ENCODE data around the gene NCKAP1.
"Not testable (repeated sequence)": the region's sequence is repeated elsewhere in the genome, so short reads cannot be mapped to it uniquely, and the experiment has no call there.

NCKAP1 gene

DNA sequence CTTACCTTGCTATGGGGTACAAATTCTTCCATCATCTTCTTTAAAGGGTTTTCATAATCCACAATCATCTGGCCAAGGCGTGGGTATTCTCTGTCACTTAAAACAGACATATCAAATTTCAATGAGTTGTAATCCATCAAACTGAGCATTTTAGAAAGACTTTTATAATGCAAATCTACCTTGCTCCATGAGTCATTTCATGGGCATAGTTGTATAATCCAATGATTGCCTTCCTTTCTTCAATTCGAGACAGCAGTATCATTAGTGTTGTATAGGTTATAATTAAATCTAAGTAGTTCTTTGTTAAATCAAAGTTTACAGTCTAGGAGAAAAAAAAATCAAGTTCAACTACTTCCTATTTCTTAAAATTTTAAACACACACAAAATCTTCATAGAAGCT is 36.3 kb downstream of the NCKAP1 start:
- DNase-seq, result no peak

DNA sequence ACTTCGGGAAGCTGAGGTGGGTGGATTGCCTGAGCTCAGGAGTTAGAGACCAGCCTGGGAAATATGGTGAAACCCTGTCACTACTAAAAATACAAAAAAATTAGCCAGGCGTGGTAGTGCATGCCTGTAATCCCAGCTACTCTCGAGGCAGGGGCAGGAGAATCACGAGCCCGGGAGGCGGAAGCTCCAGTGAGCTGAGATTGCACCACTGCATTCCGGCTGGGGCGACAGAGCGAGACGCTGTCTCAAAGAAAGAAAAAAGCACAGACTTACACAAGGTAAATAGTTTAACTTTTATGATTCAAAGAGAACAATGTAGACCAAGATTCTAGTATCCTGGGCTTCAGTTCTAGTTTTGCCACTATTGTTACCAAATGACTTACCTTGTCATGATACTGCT is 37.4 kb downstream of the NCKAP1 start:
- DNase-seq, result no peak

DNA sequence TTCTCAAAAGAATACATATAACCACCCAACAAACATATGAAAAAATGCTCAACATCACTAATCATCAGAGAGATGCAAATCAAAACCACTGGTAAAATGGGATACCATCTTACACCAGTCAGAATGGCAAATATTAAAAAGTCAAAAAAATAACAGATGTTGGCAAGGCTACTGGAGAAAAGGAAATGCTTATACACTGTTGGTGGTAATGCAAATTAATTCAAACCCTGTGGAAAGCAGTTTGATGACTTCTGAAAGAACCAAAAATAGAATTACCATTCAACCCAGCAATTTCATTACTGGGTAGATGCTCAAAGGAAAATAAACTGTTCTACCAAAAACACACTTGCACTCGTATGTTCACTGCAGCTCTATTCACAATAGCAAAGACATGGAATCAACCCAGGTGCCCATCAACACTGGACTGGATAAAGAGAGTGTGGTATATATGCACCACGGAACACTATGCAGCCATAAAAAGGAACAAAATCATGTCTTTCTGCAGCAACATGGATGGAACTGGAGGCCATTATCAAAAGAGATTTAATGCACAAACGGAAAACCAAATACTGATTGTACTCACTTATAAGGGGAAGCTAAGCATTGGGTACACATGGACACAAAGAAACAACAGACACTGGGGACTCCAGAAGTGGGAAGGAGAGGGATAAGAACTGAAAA is 38.8 kb downstream of the NCKAP1 start:
- no peak for DNase-seq

DNA sequence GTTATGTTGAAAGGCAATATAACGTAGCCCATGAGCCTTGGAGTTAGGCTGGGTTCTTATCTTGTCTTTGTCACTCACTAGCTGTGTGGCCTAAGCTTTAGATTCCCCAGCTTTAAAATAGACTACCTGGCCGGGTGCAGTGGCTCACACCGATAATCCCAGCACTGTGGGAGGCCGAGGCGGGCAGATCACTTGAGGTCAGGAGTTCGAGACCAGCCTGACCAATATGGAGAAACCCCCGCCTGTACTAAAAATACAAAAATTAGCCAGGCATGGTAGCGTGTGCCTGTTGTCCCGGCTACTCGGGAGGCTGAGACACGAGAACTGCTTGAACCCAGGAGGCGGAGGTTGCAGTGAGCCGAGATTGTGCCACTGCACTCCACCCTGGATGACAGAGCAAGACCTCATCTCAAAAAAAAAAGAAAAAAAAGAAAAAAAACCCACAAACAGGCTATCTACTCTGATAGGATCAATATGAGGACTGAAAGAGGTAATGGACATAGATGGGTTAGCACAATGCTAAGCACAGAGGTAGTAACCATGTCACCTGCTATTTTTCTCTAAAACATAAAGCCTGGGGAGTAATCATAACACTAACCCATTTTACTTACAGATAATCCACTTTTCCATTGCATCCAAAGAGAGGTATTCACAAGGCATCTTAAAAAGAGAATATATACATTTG is 43.9 kb downstream of the NCKAP1 start:
- no peak for DNase-seq

DNA sequence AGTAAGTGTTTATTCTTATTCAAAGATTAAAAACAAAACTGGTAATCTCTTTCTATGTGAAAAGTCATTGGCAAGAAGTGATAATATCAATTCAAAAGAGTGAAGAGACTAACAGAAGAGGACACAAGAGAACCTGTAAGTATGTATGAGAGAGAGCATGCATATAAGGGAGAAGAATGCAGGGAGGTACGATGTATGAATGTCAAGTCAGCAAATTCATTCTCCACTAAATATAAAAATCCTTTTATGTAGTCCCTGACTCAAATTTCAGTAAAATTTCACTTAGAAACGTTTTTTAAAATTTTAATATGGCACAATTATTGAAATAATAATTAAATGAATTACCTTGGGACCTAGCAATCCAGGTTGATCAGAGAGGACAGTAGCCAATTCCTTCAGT is 55.3 kb downstream of the NCKAP1 start:
- no peak for DNase-seq

DNA sequence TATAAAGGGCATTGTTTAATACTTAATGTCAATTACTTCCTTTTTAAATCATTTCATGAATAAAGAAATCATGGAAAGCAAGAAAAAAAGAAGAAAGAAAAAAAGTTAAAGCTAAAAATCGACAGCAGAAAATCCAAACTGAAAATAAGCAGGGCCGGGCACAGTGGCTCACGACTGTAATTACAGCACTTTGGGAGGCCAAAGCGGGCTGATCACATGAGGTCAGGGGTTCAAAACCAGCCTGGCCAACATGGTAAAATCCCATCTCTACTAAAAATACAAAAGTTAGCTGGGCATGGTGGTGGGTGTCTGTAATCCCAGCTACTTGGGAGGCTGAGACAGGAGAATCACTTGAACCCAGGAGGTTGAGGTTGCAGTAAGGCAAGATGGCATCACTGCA is 56.8 kb downstream of the NCKAP1 start:
- not testable (repeated sequence) for DNase-seq

DNA sequence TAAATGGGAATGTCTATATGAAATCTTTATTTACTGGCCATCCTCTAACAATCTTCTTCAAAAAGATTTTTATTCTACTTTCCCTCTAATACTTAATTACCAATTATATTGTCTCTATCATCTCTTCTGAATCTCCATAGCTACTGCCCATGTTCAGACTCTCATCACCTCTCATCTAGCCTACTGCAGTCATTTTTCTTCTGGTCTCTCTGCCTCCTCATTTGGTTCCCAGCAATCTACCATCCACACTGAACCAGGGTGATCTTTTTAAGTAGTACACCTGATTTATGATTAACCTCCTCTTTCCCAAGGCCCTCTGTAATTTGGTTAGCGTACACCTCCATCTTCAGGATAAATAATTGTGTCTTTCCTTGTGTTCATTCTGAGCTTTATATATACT is 57.6 kb downstream of the NCKAP1 start:
- no peak for DNase-seq

DNA sequence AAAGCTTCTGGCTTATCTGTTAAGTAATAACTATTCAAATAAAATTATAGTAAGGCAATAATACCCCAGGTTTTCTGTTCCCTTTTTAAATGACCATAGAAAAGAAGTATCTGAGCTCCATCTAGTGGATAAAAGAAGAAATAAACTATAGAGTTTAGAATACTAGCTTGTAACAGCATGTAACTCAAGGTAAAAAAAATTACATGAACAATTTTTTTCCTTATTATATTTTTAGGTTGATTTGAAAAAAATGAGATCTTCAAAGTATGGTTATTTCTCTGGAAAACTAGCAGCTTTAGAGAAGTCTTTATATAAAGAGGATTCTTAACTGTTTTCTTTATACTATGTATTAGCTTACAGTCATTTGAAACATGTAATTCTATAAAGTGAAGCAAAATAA is 58.1 kb downstream of the NCKAP1 start:
- DNase-seq, result no peak

DNA sequence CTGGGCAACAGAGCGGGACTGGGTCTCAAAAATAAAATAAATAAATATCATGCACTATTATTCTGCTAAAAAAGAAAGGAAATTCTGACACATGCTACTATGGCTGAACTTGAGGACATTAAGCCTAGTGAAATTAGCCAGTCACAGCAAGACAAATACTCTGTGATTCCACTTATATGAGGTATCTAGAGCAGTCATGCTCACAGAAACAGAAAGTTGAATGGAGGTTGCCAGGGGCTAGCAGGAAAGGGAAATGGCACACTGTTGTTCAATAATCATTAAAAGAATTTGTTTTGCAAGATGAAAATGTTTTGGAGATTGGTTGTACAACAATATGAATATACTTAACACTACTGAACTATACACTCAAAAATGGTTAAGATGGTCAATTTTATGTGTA is 60.8 kb downstream of the NCKAP1 start:
- no peak for DNase-seq

DNA sequence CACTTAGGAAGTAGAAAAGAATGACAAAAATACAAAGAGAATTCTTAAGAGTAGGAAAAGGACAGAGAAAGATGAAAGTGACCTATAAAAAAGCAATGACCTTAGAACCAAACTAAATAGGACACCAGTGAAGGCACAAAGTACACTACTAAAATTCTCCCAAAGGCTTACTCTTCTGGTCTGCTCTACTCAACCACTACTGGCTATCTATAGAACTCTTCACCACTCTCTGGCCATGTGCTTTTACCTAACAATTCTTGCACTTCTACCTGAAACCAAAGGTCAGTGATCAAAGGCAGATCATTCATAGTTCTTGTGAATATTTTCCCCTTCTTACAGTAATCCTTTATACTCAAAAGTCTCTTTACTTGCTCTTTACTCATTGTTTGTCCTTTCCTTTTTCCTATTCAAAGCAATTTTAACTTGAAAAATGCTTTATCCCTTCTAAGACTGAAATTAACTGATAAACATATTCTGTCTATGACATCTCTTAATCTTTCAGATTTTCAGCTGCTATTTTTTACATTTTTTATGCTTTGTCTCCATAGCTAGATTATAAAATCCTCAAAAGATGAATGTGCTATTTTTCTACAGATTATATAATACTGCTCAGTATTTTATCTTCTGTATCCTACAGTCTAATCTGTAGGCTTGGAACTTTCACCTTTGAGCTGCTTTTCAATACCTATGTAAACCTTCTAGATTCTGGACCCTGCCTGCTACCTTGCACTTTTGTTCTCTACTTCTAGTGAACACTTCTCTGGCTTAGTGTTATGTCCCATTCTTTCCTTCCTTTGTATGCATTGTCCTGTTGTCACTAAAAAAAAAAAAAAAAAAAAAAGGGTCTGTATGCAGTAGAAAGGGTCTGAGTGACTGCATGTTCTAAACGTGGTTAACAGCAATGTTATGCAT is 64.6 kb downstream of the NCKAP1 start:
- DNase-seq, result no peak

DNA sequence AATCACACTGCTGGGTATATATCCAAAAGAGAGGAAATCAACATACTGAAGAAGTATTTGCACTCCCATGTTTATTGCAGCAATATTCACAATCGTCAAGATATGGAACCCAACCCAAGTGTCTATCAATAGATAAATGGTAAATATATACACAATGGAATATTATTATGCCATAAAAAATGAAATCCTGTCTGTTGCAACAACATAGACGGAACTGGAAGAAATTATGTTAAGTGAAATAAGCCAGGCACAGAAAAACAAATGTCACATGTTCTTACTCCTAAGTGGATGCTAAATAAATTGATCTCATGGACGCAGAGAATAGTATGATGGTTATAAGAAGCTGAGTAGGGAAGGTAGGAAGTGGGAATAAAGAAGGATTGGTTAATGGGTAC is 65.7 kb downstream of the NCKAP1 start:
- DNase-seq, result no peak

DNA sequence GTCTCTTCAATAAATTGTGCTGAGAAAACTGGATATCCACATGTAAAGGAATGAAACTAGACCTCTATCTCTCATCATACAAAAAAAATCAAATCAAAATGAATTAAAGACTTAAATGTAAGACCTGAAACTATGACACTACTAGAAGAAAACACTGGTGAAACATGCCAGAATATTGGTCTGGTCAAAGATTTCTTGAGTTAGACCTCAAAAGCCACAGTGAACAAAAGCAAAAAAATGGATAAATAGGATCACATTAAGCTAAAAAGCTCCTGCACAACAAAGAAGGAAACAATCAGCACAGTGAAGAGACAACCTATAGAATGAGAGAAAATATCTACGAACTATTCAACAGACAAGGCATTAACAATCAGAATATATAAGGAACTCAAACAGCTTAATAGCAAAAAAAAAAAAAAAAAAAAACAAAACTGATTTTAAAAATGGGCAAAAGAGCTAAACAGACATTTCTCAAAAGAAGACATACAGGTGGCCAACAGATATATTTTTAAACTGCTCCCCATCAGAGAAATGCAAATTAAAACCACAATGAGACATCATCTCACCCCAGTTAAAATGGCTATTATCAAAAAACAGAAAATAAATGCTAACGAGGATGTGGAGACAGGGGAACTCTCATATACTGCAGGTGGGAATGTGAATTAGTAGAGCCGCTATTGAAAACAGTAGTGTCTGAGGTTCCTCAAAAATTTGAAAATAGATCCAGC is 66.3 kb downstream of the NCKAP1 start:
- DNase-seq, result no peak

DNA sequence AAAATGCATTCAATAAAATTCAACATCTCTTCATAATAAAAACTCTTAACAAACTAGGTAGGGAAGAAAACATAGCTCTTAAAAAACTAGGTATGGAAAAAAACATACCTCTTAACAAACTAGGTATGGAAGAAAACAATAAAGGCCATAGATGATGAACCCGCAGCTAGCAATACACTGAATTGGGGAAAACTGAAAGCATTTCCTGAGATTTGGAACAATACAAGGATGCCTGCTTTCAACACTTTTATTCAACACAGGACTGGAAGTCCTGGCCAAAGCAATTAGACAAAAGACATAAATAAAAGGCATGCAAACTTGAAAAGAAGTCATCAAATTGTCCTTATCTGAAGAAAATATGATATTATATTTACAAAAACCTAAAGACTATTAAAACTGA is 67.8 kb downstream of the NCKAP1 start:
- no peak for DNase-seq

DNA sequence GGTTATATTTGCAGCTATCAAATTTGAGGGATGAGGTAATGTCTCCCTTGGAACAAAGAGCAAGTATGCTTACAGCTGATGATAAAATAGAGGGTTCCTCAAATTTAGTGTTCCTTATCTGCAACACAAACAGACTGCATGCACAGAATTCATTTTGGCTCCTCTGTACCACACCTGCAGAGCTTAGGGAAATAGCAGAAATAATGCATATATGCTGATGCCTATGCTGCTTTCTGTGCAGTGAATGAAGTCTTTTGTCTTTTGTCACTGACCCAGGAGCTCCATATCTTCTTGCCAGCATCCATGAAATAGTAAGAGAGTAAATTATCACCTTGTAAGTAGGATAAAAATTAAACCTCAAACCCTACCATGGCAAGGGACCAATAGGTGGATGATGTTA is 69.8 kb downstream of the NCKAP1 start:
- DNase-seq, result no peak

DNA sequence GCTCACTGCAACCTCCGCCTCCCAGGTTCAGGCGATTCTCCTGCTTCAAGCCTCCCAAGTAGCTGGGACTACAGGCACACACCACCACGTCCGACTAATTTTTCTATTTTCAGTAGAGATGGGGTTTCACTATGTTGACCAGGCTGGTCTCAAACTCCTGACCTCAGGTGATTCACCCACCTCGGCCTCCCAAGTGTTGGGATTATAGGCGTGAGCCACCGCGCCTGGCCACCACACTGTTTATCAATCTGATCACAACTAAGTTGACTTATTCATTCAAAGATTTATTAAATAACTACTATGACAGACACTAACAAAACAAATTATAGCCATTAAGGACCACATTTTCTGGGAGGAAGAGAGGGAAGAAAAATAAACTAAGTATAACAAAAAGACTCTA is 71.9 kb downstream of the NCKAP1 start:
- not testable (repeated sequence) for DNase-seq

DNA sequence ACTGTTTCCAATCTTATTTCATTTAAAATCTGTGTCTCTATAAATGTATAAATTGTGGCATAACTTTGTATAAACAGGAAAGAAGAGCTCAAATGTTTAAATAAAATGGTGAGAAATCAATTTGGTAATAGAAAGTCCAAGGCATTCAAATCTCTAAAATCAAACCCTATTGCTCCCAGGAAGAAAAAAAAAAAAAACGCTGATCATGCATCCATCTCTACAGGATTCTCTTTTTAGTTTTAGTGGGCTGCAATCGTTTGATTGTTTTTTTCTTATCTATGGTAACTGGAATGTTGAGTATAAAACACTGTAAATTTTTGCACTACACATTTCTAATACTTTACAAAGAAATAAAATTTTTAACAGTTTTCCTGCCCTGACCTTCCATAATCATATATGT is 75.6 kb downstream of the NCKAP1 start:
- no peak for DNase-seq

DNA sequence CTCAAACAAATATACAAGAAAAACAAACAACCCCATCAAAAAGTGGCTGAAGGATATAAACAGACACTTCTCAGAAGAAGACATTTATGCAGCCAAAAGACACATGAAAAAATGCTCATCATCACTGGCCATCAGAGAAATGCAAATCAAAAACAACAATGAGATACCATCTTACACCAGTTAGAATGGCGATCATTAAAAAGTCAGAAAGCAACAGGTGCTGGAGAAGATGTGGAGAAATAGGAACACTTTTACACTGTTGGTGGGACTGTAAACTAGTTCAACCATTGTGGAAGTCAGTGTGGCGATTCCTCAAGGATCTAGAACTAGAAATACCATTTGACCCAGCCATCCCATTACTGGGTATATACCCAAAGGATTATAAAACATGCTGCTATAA is 77.4 kb downstream of the NCKAP1 start:
- not testable (repeated sequence) for DNase-seq

DNA sequence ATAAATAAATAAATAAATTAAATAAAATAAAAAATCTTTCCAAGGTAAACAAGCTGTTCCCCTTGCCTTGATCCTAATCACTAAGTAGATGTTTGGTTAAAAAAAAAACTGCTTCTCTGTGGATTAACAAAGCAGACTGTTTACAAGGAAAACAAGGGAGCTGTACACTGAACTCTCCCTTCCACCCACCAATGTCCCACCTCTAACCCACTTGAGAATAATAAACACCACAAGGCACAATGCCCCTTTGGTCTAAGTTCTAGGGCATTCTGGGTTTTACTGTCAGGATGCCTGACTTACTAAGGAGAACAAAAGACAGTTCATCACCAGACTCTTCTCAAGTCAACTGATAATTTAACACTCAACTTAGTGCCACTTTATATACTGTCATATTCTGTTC is 83.5 kb downstream of the NCKAP1 start:
- DNase-seq, result no peak

DNA sequence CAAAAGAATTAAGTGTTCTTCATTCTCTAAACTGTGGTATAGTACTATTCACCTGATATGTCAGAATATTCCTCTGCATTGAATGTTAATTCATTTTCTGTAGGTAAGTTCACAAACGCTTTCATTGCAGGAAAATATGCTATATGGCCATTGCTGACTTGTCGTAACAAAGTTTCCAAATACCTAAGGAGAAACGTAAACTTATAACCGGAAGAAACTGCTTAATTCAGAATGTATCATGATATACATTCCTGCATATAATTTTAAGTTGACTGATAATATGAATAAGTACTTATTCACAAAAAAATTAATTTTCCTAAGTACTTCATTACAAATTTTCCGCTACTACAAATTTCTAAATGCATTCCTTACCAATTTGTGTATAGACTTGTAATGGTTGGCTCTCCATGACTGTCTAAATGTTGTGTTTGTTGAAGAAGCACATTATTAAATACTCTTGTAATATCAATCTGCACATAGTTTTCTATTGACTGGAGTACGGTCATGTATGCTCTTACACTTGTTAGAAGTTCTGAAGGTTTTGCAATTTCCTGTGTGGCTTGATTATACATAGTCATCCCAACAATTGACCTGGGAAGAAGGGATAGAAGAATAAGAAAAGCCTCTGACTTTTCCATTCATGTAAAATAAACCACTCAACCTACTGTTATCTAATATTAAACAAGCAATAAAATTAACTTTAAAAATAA is 85.4 kb downstream of the NCKAP1 start:
- no peak for DNase-seq

DNA sequence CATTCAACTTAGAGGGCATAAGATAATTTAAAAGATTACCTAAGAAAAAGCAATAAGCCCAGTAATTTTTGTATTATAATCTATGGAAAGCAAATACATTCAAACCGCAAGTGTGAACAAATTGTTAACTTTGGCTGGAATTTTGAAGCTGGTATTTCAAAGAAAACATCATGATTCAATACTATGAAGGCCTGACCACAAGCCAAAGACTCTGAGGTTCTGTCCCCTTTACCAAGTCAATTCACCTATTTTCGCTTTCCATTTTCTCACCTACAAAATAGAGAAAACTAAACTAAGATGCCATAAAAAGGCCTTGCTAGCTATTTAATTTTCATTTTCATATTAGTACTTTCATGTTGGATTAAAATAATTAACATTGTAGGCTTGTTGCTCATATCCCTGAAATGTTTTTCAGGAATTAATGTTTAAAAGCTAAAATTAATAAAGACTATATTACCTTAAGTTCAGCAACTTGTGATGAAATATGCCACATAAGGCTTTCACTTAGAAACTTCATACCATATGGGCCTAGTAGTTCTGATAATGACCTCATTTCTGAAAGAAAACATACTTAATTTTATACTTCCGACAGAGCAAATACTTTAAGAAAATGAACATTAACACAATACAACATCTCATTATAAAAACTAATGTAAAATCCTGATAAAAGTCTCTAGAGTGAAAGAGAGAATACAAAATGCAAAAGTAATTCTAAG is 86.2 kb downstream of the NCKAP1 start:
- no peak for DNase-seq

DNA sequence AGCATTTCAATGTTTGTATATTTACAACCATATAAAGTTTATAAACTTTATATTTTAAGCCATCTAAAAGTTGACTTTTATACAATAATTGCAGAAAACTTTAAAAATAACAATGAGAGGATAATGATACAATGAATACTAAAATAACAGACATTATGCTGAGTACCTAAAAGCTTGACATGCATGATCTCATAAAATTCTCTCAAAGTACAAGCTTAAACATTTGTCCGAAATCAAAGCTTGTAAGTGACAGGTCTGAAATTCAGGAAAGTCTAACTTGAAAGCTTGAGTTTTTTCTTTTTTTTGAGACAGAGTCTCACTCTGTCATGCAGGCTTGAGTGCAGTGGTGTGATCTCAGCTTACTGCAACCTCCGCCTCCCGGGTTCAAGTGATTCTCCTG is 87.7 kb downstream of the NCKAP1 start:
- no peak for DNase-seq

Data from activated CD4-positive, CD25-positive, alpha-beta regulatory T cell treated with anti-CD3 and anti-CD28 coated beads, Interleukin-2, amount 50 U/mL, for 72 hours (primary cell).